HG02885 (cell line): ENCODE measurements around the gene FIGNL2.
"Not testable (repeated sequence)": the region's sequence is repeated elsewhere in the genome, so short reads cannot be mapped to it uniquely, and the experiment has no call there.

Experiments
- ATAC-seq: cut with Tn5 transposase; IDR thresholded peaks from one replicate; pipeline ENCODE4 v1.9.1; 2021; ENCODE audit warnings: mild to moderate bottlenecking; ENCODE audit not compliant: unreplicated experiment, poor library complexity

Gene FIGNL2

DNA sequence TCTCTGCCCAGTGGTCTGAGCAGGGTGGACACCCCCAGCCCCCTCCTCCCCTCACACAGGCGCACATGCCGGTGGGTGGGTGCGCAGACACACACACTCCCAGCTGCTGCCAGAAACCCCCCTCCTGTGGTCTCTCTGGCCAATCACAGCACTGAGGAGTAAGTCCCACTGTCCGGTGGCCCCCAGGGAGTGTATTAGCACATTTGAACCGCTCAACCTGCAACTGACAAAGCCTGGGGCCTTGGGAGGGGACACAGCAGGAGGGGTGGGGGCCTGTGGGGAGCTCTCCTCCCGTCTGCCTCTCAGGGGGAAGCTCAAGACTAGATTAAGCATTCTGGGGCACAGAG lies 11.7 kb downstream of the FIGNL2 start:
- no peak for ATAC-seq

DNA sequence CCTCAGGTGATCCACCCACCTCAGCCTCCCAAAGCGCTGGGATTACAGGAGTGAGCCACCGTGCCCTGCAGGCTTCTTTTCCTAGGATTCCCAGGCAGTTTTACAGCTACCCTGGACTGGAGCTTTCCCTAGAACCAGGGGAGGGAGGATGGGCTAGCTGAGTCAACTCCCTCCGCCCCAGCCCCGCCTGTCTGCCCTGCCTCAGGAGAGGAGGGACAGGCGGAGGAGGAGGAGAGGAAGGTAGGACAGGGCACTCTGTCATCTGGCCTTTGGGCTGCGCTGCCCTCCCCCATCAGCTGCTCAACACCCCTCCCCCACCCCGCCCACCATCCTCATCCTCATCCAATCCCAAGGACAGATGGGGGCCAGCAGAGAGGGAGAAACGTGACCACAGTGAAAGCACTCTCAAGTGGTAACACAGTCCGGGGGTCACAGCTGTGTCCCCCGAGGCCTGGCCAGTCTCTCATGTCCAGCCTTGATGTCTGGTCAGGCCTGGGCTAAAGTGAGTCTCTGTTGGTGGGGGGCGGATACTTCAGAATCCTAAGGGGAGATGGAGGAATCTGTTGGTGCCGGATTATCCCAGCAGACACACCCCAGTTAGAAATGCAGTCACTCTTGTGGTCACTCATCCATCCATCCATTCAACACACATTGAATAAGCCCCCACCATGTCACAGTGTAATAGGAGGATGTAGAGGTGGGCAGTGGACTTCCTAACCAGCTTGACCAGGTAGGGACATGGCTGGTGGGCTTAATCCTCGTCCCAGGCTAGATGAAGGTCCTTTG lies 12.3 kb downstream of the FIGNL2 start:
- no peak for ATAC-seq

DNA sequence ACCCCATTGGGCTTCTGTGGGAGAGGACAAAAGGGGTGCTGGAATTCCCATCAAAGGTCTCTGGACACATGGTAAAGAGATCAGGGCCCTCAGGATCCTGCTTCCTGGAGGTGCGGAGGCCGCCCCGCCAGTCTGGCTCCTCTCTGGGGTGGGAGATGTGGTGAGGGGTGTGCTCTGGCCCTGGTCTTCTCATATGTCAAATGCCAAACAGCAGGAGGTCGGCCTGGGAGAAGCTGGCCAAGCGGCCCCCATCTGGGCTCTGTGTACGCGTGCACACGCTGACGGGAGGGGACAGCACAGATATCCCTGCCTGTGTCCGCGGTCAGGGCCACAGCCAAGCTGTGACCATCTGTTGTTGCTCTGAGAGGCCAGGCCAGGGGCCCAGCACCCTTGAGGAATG lies 14.1 kb downstream of the FIGNL2 start:
- no peak for ATAC-seq

DNA sequence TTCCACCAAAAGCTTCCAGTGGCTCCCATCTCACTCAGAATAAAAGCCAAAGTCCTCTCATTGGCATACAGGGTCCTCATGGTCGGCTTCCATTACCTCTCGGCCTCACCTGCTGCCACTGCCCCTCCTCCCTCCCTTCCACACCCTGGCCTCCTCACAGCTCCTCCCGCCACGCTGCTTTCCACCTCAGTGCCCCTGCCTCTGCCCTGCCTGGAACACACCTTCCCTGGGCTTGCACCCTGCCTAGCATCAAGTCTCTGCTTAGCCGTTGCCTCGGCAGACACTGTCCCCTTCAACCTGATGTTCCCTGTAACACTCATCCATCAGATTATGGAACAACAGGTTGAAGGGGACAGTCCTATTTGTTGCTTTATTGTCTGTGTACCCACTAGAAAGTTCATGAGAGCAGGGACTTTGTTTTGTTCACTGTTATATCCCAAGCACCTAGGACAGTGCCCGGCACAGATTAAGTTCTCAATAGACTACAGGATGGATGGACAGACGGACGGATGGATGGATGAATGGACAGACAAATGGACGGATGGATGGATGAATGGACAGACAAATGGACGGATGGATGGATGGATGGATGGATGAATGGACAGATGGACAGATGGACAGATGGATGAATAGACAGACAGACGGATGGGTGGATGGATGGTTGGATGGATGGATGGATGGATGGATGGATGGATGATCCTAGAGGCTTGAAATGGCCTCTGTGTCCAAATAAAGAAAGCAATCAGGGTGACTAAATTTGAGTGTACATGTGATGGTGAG lies 14.9 kb downstream of the FIGNL2 start:
- ATAC-seq: no peak

GRCh38 chr12:51832354-51833107 lies 16.0 kb downstream of the FIGNL2 start:
- ATAC-seq: no peak

GRCh38 chr12:51831817-51832216 lies 16.7 kb downstream of the FIGNL2 start:
- ATAC-seq: not testable (repeated sequence)

DNA sequence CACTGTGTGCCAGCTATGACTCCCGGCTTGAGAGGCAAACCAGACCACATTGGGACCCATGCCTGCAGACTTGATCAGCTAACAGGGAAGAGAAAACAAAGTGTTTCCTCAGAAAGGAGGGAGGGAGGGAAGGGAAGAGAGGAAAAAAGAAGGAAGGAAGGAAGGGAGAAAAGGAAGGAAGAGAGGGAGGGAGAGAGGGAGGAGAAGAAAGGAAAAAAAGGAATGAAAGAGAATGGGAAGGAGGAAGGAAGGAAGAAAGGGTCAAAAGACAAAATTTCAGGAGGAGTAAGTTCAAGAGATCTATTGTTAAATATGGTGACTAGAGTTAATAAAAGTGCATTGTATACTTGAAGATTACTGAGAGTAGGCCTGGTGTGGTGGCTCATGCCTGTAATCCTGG lies 18.9 kb downstream of the FIGNL2 start:
- no peak for ATAC-seq

- no peak for ATAC-seq
Observed at GRCh38 chr12:51829011-51829481, 19.5 kb downstream of the FIGNL2 start.

- ATAC-seq: no peak
Observed at GRCh38 chr12:51827925-51828818, 20.3 kb downstream of the FIGNL2 start.

- no peak for ATAC-seq
Observed at GRCh38 chr12:51826881-51827280, 21.6 kb downstream of the FIGNL2 start.

- no peak for ATAC-seq
Observed at GRCh38 chr12:51825216-51825615, 23.3 kb downstream of the FIGNL2 start.

DNA sequence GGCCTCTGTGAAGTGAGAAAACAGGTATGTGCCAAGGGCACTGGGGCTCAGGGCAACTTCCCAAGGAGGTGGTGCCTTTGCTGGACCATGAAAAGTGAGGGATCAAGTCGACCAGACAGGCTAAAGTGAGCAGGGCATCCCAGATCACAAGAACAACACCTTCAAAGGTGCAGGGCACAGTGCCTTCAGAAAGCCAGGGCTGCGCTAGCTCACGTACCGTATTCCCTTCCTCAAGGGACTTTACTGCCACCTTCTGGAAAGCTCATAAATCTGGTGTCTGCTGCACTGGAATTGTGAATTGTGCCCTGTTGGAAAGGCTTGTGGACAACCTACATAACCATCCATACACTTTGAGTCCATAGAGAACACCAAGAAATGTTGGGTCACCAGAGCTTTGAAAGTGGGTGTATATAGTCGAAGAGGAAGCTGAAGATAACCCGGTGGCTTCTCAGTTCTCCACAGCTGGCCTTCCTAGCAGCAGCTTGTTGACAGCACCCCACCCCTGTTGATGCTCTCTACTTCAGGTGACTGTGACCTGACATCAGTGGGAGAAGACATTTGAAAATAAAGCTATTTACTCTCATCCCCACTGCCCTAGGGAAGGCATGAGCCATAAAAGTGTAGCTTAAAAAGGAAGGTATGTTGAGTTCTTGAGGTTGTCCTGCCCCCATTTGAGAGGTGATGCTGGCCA lies 24.5 kb downstream of the FIGNL2 start:
- ATAC-seq: no peak

DNA sequence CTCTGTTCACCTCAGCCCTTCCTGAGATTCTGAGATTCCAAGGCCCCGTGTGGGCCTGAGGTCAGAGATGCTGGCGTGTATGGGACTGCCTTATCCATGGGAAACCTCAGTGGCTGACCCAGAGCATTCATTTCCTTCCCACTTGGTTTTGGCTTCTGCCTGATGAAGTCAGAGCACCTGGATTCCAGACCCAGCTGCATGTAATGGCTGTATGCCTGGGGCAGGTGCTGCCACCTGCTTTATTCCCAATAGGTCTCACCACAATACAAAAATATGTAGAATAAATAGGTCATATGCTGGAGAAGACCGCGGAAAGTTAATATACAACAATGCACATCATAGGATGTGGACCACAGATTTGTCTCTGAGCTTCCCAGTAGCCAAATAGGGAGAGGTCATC lies 25.6 kb downstream of the FIGNL2 start:
- no peak for ATAC-seq

GRCh38 chr12:51822261-51822616 lies 26.3 kb downstream of the FIGNL2 start:
- ATAC-seq: no peak

- no peak for ATAC-seq
Observed at GRCh38 chr12:51821440-51822260, 26.9 kb downstream of the FIGNL2 start.

- no peak for ATAC-seq
Observed at GRCh38 chr12:51820526-51821439, 27.7 kb downstream of the FIGNL2 start.

- no peak for ATAC-seq
Observed at GRCh38 chr12:51819736-51820525, 28.6 kb downstream of the FIGNL2 start.
